HG02981 (cell line): ENCODE data around the gene TEDC1.

Experiments
- ATAC-seq: cut with Tn5 transposase; IDR thresholded peaks from one replicate; pipeline ENCODE4 v1.9.1; 2021; ENCODE audit warnings: mild to moderate bottlenecking, moderate library complexity; ENCODE audit not compliant: unreplicated experiment

Gene TEDC1

GRCh38 chr14:105473033-105473676 lies 17.9 kb upstream of the TEDC1 start:
- ATAC-seq, result no peak

- ATAC-seq, result no peak
Observed at GRCh38 chr14:105473677-105474482, 17.2 kb upstream of the TEDC1 start.

DNA sequence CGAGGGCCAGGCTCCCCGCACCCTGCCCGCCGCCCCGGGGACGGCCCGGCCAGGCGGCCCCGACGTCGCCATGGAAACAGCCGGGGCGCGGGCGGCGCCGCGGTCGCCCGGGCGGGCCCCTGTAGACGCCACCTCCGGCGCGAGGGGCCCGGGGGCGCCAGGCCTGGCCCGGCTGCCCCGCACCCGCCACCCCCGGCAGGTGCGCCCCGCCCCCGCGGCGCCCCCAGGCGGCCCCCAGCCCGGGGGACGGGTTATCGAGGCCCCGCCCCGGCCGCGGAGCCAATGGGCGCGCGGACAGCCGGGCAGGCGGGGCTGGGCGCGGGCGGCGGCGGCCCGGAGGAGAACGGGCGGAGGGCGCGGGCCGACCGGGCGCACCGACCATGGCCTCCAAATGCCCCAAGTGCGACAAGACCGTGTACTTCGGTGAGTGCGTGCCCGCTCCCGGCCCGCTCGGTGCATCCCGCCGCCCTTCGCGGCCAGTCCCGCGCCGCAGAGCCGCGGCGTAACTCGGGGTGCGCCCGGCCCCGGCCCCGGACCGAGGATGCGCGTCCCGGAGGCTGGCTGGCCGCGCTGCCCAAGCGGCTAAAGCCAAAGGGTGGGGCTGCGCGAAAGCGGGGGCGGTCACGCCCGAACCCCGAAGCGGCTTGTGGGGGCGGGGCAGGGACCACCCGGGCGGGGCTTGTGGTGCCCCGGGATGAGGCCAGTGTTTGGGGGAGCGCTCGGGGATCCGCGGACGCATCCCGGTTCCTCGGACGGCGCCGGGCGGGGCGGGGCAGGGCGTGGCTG lies 16.4 kb upstream of the TEDC1 start, which contains the start of gene CRIP2:
Gene CRIP2, plus strand, starts transcription at position 339 of the 786 bp plus-strand sequence. Its CDS starts 42 bp downstream, at position 381.
- ATAC-seq, result no peak

GRCh38 chr14:105475269-105476096 lies 15.6 kb upstream of the TEDC1 start:
- no peak for ATAC-seq

DNA sequence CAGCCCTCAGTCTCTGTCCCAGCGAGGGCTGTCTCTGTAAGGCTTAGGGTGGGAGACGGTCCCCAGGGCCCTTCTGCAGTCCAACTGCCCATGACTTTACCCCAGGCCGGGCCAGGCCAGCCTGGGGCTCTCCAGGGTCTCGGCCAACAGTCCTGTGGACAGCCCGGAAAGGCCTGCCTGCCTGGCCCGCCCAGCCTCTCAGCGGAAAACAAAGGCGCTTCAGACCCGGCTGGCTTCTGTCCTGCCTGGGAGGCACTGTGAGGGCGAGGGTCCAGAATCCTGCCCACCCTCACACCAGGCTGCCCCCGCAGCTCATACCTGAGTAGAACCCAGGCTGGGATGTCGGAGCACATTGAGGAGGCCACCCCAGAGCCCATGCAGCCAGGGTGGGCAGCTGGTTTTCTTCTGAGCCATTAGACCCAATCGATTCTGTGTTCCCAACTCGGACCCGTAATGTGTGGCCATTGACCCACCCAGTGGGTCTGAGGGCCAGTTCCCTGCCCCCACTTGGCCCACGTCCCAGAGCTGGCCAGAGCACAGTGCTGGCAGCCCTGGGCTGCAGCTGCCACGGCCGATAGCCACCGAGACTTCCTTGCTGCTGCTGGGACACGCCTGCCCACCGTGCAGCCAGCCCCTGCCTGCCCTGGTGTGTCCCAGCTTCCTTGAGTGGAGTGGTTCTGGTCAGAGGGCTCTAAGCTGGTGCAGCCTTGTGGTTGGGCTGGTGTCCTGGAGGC lies 14.8 kb upstream of the TEDC1 start:
- no peak for ATAC-seq

DNA sequence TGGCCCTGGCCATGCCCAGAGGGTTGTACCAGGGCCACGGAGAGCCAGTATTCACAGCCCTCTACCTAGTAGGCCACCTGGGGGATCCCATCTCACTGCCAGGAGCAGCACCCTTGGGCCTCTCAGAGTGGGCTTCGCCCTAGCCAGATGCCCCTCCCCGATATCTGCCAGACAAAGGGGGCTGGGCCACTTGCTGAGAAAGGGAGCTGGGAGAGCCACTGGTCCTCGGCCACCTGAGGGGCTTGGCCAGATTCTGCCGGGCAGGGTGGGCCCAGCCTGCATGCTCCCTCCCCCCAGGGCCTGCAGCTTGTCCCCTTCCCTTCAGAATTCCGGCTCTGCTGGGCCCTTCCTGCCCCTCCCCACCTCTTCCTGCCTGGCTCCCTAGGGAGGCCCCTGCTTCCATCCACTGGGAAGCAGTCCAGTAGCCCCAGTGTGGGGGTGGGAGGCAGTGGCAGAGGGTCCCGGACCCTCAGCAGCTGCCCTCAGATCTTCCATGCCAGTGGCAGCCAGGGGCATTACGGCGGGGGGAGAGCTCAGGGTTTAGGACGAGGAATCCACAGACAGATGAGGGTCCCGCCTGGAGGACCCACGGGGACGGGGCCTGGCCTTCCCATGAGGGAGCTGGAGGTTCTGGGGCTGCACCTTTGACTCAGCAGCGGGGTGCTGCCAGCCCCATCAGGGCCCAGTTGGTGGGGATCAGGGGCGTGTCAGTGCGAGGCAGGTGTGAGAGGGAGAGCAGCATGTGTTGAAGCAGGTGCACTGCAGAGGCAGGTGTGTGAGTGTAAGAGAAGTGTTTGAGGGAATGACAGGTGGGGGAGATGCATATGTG lies 14.0 kb upstream of the TEDC1 start:
- ATAC-seq, result no peak

DNA sequence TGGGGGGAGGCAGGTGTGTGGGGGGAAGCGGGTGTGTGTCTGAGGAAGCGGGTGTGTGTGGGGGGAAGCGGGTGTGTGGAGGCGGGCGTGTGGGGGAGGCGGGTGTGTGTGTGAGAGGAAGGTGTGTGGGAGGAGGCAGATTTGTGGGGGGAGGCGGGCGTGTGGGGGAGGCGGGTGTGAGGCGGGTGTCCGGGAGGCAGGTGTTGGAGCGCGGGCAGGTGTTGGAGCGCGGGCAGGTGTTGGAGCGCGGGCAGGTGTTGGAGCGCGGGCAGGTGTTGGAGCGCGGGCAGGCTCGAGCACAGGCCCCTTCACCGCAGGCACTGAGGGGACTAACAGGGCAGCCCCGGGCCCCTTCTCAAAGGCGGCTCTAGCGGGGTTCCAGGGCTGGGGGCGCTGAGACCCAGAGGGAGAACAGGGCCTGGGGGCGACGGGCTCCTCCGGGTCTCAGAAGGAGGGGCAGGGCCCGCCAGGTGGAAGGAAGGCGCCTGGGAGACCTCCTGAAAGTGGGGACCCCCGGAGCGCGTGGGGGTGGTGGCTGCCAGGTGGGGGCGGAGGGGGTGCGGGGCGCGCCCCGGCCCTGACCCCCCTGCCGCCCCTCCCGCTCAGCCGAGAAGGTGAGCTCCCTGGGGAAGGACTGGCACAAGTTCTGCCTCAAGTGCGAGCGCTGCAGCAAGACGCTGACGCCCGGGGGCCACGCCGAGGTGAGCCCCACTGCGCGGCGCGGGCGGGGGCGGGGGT lies 13.2 kb upstream of the TEDC1 start:
- no peak for ATAC-seq

GRCh38 chr14:105478398-105479251 lies 12.4 kb upstream of the TEDC1 start:
- ATAC-seq, result no peak

GRCh38 chr14:105479431-105480158 lies 11.5 kb upstream of the TEDC1 start:
- ATAC-seq, result no peak

GRCh38 chr14:105480199-105480746 lies 10.8 kb upstream of the TEDC1 start:
- ATAC-seq, result no peak

DNA sequence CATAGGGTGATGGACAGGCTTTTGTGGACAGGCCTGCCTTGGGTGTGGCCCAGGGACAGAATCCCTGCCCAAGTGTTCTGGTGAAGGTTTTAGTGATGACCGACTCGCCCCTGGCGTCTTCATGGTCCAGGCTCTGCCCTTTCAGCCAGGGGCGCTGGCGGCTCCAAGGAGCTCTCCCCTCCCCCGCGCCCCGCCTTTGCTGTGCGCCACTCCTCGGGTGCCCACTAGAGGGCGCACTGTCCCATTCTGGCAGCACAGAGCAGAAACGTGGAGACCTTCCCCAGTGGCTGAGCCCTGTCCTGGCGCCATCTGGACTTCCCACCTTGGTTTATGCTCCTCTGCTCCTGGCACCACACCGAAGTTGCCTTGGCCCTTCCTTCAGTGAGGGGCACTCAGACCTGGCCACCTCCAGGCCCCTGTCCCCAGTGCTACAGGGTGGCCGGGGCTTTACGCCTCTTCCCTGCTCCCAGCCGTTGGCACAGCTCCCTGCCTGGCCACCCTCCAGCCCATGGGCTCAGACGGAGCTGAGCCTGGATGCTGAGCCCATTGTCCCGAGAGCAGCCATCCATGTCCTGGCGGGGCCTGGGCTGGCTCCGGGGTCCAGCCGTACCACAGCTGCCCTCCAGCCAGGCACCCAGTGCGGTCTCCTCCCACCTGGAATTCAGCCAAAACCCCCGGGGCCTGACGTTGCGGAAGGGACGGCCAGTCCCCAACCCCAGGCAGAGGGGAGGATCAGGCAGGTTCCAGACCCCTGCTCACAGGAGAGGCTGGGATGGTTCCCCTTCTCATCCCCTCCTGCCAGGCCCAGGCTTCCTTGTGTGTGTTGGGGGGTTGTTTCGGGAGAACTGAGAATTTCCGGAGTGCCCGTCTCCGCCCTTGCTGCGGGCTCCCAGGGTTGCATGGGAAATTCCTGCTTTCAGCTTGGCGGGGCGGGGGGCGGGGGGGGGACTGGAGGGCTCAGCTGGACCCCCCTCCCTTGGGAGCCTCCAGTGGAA lies 9.9 kb upstream of the TEDC1 start:
- peak; percentile 35 for ATAC-seq

DNA sequence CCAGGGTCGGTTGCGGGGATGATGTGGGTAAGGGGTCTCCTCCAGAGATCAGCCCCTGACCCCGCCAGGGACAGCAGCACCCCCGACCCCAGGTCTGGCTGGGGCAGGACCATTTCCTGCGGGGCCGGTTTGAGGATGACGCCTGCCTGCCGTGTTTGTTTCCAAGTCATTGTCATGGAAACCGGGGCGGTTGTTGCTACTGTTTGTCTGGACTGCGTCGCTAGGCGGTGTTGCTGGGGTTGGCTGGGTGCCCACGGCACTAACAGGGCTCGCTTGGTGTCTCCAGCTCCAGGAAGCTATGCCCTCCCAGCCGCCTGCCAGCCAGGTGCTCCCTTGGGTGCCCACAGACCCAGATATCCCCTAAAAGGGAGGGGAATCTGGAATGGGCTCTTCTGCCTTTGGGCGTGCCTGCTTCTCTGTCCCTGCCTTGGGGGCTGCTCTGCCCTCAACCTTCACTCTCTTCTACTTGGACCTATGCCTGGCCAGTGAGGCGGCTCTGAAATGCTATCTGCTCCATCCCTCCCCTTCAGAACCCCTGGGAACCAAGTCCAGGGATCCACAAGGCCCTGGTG lies 9.1 kb upstream of the TEDC1 start:
- ATAC-seq, result peak; percentile 45

GRCh38 chr14:105482486-105483110 lies 8.4 kb upstream of the TEDC1 start:
- ATAC-seq, result no peak

GRCh38 chr14:105483300-105484068 lies 7.6 kb upstream of the TEDC1 start:
- no peak for ATAC-seq
